Measurements from ENCODE around the gene UQCRFS1.
"Not testable (repeated sequence)": the region's sequence is repeated elsewhere in the genome, so short reads cannot be mapped to it uniquely, and the experiment has no call there.

Gene UQCRFS1

GRCh38 chr19:29241324-29241723, 28.4 kb upstream of the UQCRFS1 start:
- no peak for TF ChIP-seq ZFX (IDR thresholded peaks at IDR 0.05; ENCODE audit: borderline replicate concordance)
- TF ChIP-seq CTCF (IDR thresholded peaks at IDR 0.05): no peak

GRCh38 chr19:29239213-29239776, 26.3 kb upstream of the UQCRFS1 start:
- TF ChIP-seq ZFX (IDR thresholded peaks at IDR 0.05; ENCODE audit: borderline replicate concordance) (no peak), CTCF (IDR thresholded peaks at IDR 0.05) (no peak)

More at GRCh38 chr19:29241324-29241723, 28.4 kb upstream of the UQCRFS1 start:
- no peak overlapping the region for H3K27ac ChIP-seq

GRCh38 chr19:29233591-29233990, 20.6 kb upstream of the UQCRFS1 start:
- no peak overlapping the region for H3K27ac ChIP-seq
- no peak for TF ChIP-seq CTCF (IDR thresholded peaks at IDR 0.05)
- TF ChIP-seq ZFX (IDR thresholded peaks at IDR 0.05; ENCODE audit: borderline replicate concordance): no peak

More at GRCh38 chr19:29239213-29239776, 26.3 kb upstream of the UQCRFS1 start:
- no peak overlapping the region for H3K27ac ChIP-seq

- TF ChIP-seq CTCF (IDR thresholded peaks at IDR 0.05): no peak
- TF ChIP-seq ZFX (IDR thresholded peaks at IDR 0.05; ENCODE audit: borderline replicate concordance): no peak
Observed at GRCh38 chr19:29232315-29232852, 19.4 kb upstream of the UQCRFS1 start.

GRCh38 chr19:29231306-29231705, 18.4 kb upstream of the UQCRFS1 start:
- H3K27ac ChIP-seq: not testable (repeated sequence)

More at GRCh38 chr19:29232315-29232852, 19.4 kb upstream of the UQCRFS1 start:
- no peak overlapping the region for H3K27ac ChIP-seq

- no peak overlapping the region for H3K27ac ChIP-seq
- no peak for TF ChIP-seq CTCF (IDR thresholded peaks at IDR 0.05)
- no peak for TF ChIP-seq ZFX (IDR thresholded peaks at IDR 0.05; ENCODE audit: borderline replicate concordance)
Observed at GRCh38 chr19:29217616-29218015, 4.7 kb upstream of the UQCRFS1 start.

- TF ChIP-seq CTCF (IDR thresholded peaks at IDR 0.05) (no peak), ZFX (IDR thresholded peaks at IDR 0.05; ENCODE audit: borderline replicate concordance) (no peak)
- H3K27ac ChIP-seq: no peak overlapping the region
Observed at GRCh38 chr19:29216021-29216420, 3.1 kb upstream of the UQCRFS1 start.

Data from 22Rv1 (cell line).